GM12872 (cell line): ENCODE data around the gene TPRKB.
"Not testable (repeated sequence)": the region's sequence is repeated elsewhere in the genome, so short reads cannot be mapped to it uniquely, and the experiment has no call there.

ENCODE experiments used
- TF ChIP-seq, protein P1 (sequence below): IDR thresholded peaks from 3 replicates; pipeline ENCODE4 v1.5.1; 2011; ENCODE audit warnings: low read depth, mild to moderate bottlenecking, low read length, moderate library complexity; ENCODE audit not compliant: insufficient read depth

The TPRKB gene

DNA sequence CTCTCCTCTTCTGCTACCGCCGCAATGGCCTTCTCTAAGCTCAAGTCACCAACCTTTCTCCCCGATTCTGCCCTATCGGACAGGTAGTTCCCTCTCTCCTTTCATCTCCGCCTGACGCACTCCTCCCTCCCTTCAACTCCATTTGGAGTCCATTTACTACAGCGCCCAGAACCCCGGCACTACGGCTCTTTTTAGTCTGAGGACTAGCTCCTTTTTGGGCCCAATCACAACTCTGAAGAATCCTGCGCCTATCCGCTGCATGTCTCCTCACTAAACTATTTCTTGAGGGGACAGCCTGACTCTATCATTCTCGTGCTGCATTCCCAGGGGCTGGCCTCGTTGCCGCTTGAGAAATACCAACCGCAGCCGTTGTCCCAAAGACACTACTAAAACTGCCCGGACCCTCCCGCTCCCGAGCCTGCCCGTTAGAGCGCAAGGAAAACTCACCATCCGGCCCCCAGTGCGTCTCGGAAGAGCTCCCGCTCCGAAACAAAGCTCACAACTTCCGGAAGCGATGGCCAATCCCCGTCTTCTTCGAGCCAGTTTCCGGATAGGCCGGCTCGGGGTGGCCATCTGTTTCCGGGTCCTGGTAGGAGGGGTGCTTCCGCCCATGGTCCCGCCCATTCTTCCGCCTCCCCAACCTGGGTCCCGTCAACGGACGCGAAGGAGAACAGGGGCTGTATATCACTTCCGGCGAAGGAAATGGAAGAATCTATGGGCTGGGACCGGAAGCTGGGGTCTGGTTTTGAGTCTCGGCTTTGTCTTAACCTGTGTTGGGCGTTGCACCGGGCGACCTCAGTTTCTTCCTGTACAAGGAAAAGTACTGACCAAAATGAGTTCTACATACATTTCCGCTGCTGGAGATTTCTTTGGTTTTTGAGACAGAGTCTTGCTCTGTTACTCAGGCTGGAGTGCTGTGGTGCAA is at the start of gene TPRKB:
TSS of gene TPRKB (minus strand) at position 491 of the 925 bp plus-strand sequence. CDS start 2,776 bp downstream, outside the sequence.
- TF ChIP-seq, protein P1, sequence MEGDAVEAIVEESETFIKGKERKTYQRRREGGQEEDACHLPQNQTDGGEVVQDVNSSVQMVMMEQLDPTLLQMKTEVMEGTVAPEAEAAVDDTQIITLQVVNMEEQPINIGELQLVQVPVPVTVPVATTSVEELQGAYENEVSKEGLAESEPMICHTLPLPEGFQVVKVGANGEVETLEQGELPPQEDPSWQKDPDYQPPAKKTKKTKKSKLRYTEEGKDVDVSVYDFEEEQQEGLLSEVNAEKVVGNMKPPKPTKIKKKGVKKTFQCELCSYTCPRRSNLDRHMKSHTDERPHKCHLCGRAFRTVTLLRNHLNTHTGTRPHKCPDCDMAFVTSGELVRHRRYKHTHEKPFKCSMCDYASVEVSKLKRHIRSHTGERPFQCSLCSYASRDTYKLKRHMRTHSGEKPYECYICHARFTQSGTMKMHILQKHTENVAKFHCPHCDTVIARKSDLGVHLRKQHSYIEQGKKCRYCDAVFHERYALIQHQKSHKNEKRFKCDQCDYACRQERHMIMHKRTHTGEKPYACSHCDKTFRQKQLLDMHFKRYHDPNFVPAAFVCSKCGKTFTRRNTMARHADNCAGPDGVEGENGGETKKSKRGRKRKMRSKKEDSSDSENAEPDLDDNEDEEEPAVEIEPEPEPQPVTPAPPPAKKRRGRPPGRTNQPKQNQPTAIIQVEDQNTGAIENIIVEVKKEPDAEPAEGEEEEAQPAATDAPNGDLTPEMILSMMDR, result no peak

DNA sequence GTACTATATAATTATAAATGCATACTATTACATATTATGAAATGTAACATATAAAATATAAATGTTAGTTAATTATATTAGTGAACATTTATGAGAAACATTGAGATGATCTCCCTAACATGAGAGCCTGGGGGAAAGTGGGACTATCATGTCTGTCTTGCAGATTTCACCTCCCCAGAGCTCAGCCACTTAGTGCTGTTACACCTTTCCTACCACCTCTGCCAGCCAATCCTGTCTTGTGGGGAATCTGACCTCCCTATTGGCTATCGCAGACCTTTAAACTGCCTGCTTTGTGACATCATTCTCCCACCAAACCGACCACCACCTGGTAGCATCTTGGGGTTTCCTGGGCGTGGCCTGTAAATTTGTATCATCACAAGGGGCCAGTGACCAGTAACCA is 46.7 kb upstream of the TPRKB start, which contains the start of gene C2orf78:
TSS of gene C2orf78 (plus strand) at position 301 of the 400 bp plus-strand sequence. CDS start 127 bp downstream, outside the sequence.
- TF ChIP-seq, protein P1, result not testable (repeated sequence)

DNA sequence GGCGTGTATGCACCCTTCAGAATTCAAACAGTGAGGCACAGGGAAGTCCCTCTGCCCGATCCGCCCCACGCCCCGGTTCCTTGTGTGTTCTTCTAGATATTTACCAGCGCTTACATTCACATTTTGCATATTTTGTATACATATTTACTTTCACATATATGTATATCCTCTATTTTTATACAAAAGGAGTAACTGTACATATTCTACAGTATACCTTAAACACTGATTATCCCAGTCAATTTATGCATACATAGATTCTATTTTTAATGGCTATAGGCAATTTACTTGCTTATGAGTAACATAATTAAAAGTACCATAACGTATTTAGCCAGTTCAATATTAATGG is 43.1 kb upstream of the TPRKB start:
- TF ChIP-seq, protein P1, result no peak

DNA sequence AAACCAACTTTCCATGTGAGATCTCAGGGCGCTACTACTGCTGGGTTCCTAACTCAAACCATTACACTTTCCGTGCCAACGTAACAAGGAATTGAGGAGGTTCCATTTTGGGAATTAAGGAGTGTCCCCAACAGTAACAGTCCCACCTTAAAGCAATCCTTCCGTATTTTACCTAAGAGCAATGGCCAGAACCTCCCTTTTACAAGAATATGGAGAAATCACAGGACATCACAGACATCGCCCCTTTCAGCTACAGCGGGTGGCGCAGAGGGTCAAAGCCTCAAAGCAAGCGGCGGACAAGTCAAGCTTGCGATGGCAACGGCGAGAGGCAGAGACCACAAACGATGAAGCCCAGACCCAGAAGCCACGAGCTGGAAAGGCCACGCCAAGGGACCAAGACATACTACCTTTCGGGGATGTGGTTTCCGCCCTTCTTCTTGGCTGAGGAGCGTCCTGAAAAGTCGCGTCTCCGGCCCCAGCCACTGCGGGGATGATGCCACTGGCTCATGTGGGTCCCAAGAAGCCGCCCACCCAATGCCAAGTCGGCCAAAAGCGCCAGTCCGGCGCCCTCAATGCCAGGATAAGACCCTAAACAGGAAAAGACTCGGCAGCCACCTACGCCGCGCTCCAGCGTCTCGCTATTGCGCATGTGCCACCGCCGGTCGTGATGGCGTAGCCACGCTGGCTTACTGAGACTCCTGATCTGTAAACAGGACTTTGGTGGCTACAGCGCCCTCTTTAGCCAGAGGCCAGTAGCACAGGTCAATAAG is 42.5 kb upstream of the TPRKB start, which contains the start of gene DUSP11:
TSS of gene DUSP11 (minus strand) at position 637 of the 770 bp plus-strand sequence. CDS start at position 508, 129 bp downstream.
- TF ChIP-seq, protein P1, result peak; percentile 93

DNA sequence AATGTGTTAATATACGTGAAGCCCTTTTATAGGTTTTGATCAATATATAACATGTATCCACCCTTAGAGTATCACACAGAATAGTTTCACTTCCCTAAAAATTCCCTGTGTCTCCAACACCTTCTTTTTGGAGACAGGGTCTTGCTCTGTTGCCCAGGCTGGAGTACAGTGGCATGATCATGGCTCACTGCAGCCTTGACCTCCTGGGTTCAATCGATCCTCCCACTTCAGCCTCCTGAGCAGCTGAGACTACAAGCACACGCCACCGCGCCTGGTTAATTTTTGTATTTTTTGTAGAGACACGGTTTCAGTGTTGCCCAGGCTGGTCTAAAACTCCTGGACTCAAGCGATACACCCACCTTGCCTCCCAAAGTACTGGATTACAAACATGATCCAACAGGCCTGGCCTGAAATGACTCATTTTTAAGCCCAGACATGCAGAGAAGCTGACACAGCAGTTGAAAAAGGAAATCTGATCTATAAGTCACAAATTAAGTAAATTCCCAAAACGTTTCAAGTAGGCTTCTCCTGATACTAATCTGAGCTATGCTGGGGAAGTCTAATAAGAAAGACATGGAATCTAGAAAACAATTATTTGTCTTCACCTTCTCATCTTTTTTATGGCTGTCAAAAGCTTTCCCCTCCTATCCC is 39.8 kb upstream of the TPRKB start:
- TF ChIP-seq, protein P1, result no peak

DNA sequence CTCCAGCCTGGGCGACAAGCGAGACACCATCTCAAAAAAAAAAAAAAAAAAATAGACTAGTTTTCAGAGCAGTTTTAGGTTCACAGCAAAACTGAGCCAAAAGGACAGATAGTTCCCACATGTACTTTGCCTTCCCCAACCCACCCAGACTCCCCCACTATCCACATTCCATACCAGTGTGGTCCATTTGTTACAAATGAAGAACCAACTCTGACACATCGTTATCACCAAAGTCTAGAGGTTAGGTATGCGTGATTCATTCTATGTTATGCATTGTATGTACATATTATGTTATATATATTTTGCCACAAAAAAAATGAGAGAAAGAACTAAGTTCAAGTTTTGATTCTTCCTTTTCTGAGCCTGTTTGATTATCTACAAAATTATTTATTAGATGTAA is 39.2 kb upstream of the TPRKB start:
- TF ChIP-seq, protein P1, result no peak
